Measurements from ENCODE around the gene DDX54. TPM values are rescaled to one million over a fixed set of nuclear protein-coding genes. Genes with fewer than 3 reads are reported as not detected.

The DDX54 gene
- total RNA-seq, 2 donors from 2014 or later, result 27.3 to 84.2 TPM

DNA sequence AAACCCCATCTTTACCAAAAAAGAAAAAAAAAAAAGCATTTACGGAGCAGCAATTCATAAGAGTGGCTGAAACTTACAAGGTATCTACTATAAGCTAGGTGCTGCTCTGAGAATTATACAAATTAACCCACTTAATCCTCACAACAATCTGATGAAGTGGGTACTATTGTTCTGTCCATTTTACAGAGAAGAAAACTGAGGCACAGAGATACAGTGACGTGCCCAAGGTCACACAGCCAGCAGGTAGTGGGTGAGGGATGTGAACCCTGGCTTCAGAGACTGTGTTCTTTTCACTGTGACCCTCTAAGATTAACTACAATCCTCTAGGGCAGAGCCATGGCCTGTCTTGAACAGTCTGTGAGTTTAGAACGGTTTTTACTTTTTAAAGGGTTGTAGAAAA, 3.3 kb downstream of the DDX54 start:
- Histone ChIP-seq H3K36me3 (peaks cover 37% of the 10 kb centered on the region), H3K4me1 (ENCODE audit: control insufficient read depth in 1 of 2, low read depth in 2 of 2) (peaks cover 21 to 29% of the 10 kb centered on the region in 2 donors), H3K27me3 (replicated peaks; ENCODE audit: insufficient read depth) (no peaks in the 10 kb centered on the region), H3K9me3 (no peaks in the 10 kb centered on the region), H3K27ac (no peak overlapping the region), H3K4me3 (no peak overlapping the region)
- DNase-seq (ENCODE audit: low spot score), result no peak
- TF ChIP-seq, protein P1, sequence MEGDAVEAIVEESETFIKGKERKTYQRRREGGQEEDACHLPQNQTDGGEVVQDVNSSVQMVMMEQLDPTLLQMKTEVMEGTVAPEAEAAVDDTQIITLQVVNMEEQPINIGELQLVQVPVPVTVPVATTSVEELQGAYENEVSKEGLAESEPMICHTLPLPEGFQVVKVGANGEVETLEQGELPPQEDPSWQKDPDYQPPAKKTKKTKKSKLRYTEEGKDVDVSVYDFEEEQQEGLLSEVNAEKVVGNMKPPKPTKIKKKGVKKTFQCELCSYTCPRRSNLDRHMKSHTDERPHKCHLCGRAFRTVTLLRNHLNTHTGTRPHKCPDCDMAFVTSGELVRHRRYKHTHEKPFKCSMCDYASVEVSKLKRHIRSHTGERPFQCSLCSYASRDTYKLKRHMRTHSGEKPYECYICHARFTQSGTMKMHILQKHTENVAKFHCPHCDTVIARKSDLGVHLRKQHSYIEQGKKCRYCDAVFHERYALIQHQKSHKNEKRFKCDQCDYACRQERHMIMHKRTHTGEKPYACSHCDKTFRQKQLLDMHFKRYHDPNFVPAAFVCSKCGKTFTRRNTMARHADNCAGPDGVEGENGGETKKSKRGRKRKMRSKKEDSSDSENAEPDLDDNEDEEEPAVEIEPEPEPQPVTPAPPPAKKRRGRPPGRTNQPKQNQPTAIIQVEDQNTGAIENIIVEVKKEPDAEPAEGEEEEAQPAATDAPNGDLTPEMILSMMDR (IDR thresholded peaks at IDR 0.05), result no peak
- ATAC-seq (ENCODE audit: insufficient number of reproducible peaks, low FRiP score, low read depth), result no peak

DNA sequence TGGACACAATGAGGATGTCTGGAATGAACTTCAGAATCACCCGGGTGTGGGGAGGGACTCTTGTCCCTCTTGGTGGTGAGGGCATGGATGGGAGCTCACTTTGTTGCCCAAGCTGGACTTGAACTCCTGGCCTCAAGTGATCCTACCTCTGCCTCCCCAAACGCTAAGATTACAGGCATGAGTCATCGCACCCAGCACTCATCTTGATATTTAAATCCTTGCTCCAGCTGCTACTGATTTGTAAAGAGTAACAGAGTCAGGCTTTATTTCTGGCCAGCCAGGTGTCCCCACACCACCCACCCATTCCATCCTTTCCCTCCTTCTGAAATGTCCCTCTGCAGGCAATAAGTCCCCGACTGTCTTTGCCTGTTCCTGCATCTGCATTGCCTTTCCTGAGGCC, 4.9 kb downstream of the DDX54 start:
- no peak for ATAC-seq (ENCODE audit: insufficient number of reproducible peaks, low FRiP score, low read depth)
- peaks cover 44% of the 10 kb centered on the region for H3K36me3 ChIP-seq
- H3K27ac ChIP-seq, result no peak overlapping the region

DNA sequence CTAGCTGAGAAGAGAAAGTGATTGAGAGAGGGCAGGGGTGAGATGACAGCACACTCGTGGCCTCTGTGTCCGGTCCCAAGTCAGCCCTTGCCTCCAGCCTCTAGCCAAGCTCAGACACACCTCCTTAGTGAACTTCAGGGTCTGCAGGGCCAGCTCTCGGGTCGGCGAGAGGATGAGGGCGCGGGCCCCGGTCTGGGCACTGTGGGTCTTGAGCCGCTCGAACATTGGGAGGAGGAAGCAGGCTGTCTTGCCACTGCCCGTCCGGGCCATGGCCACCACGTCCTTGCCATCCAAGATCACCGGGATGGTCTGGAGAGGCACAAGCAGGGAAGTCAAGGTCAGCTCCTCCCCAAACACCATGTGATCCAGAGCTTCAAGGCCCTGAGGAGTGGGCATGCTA, 6.3 kb downstream of the DDX54 start:
- ATAC-seq (ENCODE audit: insufficient number of reproducible peaks, low FRiP score, low read depth) (no peak), DNase-seq (ENCODE audit: low spot score) (no peak)
- peaks cover 51% of the 10 kb centered on the region for H3K36me3 ChIP-seq
- peaks cover 9 to 14% of the 10 kb centered on the region in 2 donors for H3K4me1 ChIP-seq (ENCODE audit: control insufficient read depth in 1 of 2, low read depth in 2 of 2)
- TF ChIP-seq, protein P1 (IDR thresholded peaks at IDR 0.05), result no peak
- no peak overlapping the region for H3K27ac ChIP-seq
- H3K4me3 ChIP-seq, result no peak overlapping the region
- H3K27me3 ChIP-seq (replicated peaks; ENCODE audit: insufficient read depth), result no peaks in the 10 kb centered on the region
- no peaks in the 10 kb centered on the region for H3K9me3 ChIP-seq

More for the DNA sequence above, 4.9 kb downstream of the DDX54 start:
- Histone ChIP-seq H3K9me3 (no peaks in the 10 kb centered on the region), H3K27me3 (replicated peaks; ENCODE audit: insufficient read depth) (no peaks in the 10 kb centered on the region), H3K4me3 (no peak overlapping the region), H3K4me1 (ENCODE audit: control insufficient read depth in 1 of 2, low read depth in 2 of 2) (peaks cover 12 to 18% of the 10 kb centered on the region in 2 donors)
- DNase-seq (ENCODE audit: low spot score), result no peak
- TF ChIP-seq, protein P1 (IDR thresholded peaks at IDR 0.05), result no peak

DNA sequence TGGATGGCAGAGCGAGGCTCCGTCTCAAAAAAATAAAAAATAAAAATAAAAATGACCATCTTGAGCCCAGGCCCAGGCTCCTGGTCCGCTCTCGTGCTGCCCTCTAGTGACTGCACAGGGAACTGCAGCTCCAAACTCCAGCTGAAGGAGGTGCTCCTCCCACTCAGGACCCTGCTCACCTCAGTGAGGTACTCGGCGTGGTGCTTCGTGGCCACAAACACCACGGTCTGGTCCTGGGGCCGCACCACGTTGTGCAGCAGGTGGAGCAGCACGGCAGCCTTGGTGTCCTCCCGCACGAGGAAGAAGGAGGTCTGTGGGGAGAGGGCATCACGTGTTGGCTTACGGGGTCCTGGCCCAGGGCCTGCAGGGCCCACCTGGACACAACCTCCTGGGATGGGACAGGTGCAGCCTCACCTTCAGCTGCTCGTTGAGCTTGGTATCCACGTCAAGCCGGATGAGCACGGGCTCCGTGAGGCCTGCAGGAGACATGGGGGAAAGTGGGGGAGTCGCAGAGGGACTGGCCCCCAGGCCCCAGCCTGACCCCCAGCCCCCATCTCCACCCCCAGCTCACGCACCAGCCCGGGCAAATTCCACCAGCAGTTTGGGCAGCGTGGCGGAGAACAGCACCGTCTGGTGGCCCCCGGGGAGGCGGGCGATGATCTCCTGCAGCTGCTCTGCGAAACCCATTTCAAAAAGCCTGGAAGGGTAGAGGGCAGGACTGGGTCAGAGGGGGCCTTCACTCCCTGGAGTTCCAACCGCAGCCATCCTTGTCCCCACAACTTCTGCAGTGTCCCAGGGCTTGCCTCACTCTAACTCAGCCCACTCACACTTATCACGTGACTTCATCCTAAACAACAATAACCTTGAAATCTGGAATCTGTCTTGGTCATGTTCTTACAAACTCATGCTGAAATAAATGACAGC, 10.6 kb downstream of the DDX54 start:
- Histone ChIP-seq H3K4me1 (ENCODE audit: control insufficient read depth in 1 of 2, low read depth in 2 of 2) (no peaks in the 10 kb centered on the region), H3K4me3 (no peak overlapping the region), H3K27ac (no peak overlapping the region), H3K36me3 (peaks cover 74% of the 10 kb centered on the region), H3K27me3 (replicated peaks; ENCODE audit: insufficient read depth) (no peaks in the 10 kb centered on the region), H3K9me3 (no peaks in the 10 kb centered on the region)
- ATAC-seq (ENCODE audit: insufficient number of reproducible peaks, low FRiP score, low read depth) (no peak), DNase-seq (ENCODE audit: low spot score) (no peak)
- TF ChIP-seq, protein P1 (IDR thresholded peaks at IDR 0.05), result peak; percentile 99

DNA sequence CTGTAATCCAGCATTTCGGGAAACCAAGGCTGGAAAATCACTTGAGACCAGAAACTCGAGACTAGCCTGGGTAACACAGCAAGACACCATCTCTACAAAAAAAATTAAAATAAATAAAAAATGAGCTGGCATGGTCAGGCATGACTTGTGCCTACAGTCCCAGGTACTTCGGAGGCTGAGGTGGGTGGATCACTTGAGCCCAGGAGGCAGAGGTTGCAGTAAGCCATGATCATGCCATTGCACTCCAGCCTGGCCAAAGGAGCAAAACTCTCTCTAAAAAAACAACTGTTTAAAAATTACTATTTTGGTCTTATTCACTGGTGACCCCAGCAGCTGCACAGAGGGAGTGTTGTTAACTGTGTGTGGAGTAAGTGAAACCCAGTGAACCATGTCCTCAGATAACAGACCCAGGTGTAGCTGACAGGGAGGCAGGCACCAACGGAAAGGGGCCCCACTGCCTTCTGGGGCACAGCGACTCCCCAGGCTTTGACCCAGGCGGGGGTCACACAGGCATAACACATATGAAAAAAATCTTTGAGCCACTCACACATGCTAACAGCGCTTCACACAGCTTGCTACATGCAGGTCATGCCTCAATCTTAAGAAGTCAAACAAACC, 12.1 kb downstream of the DDX54 start:
- H3K27me3 ChIP-seq (replicated peaks; ENCODE audit: insufficient read depth), result no peaks in the 10 kb centered on the region
- TF ChIP-seq, protein P1 (IDR thresholded peaks at IDR 0.05), result no peak
- DNase-seq (ENCODE audit: low spot score) (no peak), ATAC-seq (ENCODE audit: insufficient number of reproducible peaks, low FRiP score, low read depth) (no peak)
- H3K4me1 ChIP-seq (ENCODE audit: control insufficient read depth in 1 of 2, low read depth in 2 of 2), result no peaks in the 10 kb centered on the region
- no peaks in the 10 kb centered on the region for H3K9me3 ChIP-seq
- no peak overlapping the region for H3K27ac ChIP-seq
- no peak overlapping the region for H3K4me3 ChIP-seq
- peaks cover 74% of the 10 kb centered on the region for H3K36me3 ChIP-seq

Data from thoracic aorta (tissue), 2 donors.